Thyroid gland (tissue), 4 donors: ENCODE results near the gene SPINK14.

Experiments
- CTCF ChIP-seq, 6 experiments: fragments of 200-600 bp in 3 of 6; fragments of 450-650 bp in 3 of 6; sonication (generic) in 3 of 6; IDR thresholded peaks; one replicate each; pipeline ENCODE4 v1.5.1; 2016 to 2019; ENCODE audit warnings: antibody characterized with exemption in 6 of 6, mild to moderate bottlenecking in 2 of 6, inconsistent platforms in 1 of 6, moderate library complexity in 1 of 6
- POLR2A ChIP-seq, 2 donors: fragments of 450-650 bp; IDR thresholded peaks; one replicate each; pipeline ENCODE4 v1.6.1; 2017; ENCODE audit warnings: antibody characterized with exemption in 2 of 2, mild to moderate bottlenecking in 2 of 2, moderate library complexity in 1 of 2

GRCh38 chr5:148193202-148193601 lies 24.9 kb downstream of the SPINK14 start:
- no peak for TF ChIP-seq POLR2A (IDR thresholded peaks at IDR 0.05)
- no peak for TF ChIP-seq CTCF (IDR thresholded peaks at IDR 0.05)
